GM18873 (cell line): ENCODE data around the gene GALK1.

Source experiments
- ATAC-seq: cut with Tn5 transposase; IDR thresholded peaks from one replicate; pipeline ENCODE4 v1.9.1; 2021; ENCODE audit warnings: mild to moderate bottlenecking, moderate library complexity, moderate number of reproducible peaks; ENCODE audit not compliant: unreplicated experiment, low FRiP score

Gene GALK1

DNA sequence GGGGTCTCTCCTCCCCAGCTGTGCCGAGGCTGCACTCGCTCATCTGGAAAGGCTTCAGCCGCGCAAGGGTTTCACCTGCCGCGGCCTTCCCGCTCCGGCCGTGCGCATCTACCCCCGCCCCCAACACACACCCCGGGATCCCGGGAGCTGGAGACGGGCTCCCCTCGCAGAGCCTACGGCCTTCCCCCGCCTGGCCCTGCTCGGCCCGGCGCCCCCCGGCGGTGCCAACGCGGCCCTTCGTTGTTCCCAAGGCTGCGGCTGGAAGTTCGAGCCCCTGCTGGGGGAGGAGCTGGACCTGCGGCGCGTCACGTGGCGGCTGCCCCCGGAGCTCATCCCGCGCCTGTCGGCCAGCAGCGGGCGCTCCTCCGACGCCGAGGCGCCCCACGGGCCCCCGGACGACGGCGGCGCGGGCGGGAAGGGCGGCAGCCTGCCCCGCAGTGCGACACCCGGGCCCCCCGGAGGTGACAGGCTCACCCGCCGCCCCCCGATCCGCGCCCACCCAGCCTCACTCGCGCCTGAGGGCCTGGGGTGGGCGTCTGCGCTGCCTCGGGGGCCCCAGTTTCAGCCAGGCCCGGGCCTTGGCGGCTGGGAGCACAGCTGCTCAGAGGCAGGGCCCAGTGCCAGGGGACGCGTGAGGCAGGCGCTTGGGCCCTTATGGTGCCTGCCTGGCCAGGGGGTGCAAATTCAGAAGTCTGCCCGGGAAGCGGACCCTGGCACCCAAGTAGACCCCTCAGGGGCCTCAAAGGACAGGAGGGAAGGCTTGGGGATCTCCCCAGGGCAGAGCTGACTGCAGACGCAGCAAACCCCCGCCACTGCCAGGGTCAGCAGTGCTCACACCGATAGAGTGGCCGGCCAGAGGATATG is 11.2 kb downstream of the GALK1 start:
- no peak for ATAC-seq

DNA sequence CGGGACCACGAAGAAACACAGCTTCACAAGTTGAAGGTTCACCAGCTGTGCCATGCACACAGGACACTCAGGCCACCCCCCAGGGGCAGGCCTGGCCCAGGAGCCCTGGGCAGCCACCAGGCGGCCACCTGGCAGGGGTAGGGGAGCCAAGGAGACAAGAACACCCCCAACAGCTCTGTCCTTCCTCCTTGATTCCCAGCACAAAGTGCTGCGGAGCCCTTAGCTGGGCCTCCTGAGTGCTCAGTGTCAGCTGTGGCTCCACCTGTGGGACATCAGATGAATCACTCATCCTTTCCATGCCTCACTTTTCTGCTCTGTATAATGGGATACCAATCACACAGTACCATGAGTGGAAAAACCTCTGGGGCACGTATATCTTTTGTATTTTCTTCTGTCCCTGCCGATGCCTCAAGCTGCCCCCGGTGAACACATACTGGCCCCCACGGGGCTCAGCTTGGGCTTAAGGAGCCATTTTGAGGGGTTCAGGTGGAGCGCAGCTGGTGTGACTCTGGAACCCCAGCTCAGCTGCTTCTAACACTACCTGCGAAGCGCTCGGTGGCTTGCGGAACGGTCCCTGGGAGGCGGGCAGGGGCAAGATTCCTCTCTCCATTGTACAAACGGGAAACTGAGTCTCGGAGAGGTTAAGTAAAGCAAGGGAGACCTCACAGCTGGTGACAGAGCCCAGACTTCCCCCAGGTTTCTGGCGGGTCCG is 12.0 kb downstream of the GALK1 start:
- ATAC-seq: no peak

DNA sequence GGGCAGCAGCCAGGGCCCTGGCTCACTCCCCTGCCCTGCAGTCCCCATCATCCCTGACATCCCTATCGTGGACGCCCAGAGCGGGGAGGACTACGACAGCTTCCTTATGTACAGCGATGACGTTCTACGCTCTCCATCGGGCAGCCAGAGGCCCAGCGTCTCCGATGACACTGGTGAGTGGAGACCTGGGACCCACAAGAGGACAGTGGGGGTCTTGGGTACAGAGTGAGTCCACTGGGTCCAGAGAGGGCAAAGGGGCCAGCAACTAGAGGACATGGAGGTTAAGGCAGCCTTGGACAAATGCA is 12.6 kb downstream of the GALK1 start:
- ATAC-seq: no peak

DNA sequence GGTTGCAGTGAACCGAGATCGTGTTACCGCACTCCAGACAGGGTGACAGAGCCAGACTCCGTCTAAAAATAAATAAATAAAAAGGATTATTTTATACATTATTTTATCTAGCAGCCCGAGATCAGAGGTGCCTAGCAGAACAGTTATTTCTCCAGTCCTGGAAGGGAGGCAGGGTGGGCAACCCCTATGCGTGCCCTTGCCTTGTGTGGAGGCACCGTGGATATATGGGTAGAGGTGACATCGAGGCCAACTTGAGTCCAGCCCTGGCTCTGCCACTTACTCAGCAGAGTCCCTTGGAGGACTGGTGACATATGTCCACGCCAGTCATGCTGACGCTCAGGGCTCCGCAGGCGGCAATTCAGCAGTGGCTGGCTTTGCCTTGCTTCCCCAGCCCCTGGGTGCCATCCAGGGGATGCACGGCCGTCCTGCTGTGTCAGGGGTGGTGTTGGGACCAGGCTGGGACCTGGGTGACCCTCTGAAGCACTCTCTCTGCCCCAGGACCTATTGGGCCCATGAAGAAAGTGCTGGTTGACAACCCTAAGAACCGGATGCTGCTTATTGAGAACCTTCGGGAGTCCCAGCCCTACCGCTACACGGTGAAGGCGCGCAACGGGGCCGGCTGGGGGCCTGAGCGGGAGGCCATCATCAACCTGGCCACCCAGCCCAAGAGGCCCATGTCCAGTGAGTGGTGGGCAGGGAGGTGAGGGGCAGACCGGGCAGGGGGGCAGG is 13.2 kb downstream of the GALK1 start:
- no peak for ATAC-seq

DNA sequence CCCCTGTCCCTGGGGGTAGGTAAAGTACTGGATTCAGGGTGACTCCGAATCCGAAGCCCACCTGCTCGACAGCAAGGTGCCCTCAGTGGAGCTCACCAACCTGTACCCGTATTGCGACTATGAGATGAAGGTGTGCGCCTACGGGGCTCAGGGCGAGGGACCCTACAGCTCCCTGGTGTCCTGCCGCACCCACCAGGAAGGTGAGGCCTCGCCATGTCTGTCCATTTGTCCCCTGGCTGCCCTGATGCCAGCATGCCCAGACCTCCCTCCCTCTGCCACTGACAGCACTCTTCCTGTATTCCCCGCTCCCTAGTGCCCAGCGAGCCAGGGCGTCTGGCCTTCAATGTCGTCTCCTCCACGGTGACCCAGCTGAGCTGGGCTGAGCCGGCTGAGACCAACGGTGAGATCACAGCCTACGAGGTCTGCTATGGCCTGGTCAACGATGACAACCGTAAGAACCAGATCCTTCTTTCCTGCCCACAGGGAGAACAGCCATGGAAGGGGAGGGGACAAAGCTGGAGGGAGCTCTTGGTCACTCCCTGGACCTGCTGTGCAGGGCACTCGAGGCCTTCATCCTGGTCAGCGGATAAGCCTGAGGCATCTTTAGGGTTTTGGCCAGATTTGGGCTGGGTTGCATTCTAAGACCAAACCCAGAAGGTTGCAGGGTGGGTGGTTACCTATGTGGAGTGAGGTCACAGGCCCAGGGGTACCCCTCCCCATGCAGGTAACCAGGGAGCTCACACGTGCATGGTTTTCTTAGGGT is 14.2 kb downstream of the GALK1 start:
- ATAC-seq: no peak

DNA sequence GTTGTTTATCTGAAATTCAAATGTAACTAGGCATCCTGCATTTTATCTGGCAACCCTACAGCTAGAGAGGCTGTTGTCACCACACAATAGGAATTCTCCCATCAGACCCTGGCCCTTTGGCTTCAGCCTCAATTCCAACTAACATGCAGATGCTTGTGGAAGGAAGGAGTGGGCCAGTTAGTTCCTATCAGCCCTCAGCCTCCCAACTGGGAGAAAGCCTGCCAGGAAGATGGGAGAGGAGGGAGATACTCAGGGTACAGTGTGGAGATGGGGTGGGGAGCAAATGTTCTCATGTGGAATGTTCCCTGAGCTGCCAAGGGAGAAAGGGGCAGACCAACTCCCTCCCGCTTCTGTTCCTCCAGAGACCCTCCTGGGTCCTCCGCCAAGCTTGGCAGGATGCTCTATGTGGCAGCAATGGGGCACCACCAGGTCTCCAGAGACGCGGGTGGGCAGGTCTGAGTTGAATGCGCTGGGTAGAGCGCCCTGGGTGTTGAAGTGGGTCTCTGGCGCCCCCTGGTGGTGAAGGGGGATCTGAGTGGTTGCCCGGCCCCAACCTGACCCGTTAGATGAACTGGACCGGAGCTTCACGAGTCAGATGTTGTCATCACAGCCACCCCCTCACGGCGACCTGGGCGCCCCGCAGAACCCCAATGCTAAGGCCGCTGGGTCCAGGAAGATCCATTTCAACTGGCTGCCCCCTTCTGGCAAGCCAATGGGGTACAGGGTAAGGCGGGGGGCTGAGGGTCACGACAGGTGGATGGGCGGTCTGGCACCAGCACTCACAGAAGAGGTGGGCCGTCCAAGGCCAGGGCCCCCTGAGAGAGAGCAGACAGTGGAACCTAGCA is 15.2 kb downstream of the GALK1 start:
- no peak for ATAC-seq

DNA sequence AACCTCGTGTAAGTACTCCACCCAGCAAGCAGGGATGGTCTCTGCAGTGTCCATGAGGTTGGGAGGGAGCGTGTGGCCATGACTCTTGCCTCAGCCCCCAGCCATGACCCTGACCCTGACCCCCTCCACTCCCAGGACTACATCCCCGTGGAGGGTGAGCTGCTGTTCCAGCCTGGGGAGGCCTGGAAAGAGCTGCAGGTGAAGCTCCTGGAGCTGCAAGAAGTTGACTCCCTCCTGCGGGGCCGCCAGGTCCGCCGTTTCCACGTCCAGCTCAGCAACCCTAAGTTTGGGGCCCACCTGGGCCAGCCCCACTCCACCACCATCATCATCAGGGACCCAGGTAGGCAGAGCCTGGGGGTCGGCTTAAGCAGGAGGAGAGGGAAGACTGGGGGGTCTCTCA is 16.3 kb downstream of the GALK1 start:
- no peak for ATAC-seq

DNA sequence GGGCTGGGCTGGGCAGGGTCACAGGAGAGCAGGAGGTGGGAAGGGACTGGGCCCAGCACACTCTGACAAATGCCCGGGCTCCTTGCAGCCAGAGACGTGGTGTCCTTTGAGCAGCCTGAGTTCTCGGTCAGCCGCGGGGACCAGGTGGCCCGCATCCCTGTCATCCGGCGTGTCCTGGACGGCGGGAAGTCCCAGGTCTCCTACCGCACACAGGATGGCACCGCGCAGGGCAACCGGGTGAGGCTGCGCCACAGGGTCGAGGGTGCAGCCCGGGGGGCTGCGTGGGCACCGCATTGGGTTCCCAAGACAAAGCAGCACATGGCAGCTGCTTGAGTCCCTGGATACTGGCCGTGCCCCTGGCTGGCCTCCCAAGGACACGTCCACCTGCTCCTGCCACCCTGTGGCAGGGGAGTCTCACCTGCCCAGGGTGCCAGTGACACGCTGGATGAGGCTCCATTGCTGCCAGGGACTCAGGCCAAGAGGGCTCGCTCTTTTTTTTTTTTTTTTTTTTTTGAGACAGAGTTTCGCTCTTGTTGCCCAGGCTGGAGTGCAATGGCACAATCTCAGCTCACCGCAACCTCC is 21.3 kb downstream of the GALK1 start:
- ATAC-seq: no peak

DNA sequence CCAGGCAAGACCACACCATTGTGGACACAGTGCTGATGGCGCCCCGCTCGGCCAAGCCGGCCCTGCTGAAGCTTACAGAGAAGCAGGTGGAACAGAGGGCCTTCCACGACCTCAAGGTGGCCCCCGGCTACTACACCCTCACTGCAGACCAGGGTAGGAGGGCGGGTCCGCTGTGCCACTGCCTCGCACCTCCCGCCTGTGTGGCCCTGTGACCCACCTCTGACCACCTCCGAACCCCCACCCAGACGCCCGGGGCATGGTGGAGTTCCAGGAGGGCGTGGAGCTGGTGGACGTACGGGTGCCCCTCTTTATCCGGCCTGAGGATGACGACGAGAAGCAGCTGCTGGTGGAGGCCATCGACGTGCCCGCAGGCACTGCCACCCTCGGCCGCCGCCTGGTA is 22.7 kb downstream of the GALK1 start:
- no peak for ATAC-seq

DNA sequence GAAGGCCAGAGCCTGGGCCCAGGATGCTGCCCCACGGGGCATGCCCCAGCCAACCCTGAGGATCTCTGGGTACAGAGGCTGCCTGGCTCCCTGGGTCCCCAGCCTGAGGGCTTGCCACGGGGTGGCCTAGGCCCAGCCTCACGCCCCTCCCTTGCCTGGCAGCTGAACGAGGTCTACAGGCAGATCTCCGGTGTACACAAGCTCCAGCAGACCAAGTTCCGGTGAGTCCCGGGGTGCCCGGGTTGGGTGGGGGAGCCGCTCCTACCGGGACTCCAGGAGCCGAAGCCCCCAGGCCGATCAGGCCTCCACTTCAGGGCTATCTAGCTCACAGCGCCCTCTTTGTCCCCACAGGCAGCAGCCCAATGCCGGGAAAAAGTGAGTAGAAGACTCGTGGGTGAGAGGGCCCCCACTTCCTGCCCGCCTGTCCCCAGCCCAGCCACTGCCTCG is 24.3 kb downstream of the GALK1 start:
- ATAC-seq: no peak

DNA sequence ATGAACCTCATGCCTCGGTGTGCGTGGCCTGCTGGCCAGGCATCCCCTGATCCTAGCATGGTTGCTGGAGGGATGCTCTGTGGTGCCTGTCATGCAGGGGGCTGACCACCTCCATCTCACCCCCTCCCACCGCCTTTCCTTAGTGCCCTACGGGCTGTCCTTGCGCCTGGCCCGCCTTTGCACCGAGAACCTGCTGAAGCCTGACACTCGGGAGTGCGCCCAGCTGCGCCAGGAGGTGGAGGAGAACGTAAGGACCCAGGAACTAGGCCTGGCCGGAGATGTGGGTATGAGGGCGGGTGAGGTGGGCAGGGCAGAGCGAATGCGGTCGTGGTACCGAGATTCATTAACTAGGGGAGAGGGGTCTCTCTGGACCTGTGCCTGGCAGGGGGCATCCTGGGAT is 24.8 kb downstream of the GALK1 start:
- no peak for ATAC-seq

DNA sequence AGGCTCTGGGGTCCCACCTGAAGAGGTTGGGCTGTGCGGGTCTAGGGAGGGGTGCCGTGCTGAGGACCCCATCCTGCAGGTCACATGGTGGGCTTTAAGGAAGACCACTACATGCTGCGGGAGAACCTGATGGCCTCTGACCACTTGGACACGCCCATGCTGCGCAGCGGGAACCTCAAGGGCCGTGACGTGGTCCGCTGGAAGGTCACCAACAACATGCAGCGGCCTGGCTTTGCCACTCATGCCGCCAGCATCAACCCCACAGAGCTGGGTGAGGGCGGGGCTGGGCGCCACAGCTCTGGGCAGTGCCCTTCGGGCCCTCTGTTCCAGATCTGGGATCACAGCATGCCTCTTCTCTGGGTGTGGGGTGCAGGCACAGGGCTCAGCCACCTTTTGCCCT is 25.2 kb downstream of the GALK1 start:
- no peak for ATAC-seq

DNA sequence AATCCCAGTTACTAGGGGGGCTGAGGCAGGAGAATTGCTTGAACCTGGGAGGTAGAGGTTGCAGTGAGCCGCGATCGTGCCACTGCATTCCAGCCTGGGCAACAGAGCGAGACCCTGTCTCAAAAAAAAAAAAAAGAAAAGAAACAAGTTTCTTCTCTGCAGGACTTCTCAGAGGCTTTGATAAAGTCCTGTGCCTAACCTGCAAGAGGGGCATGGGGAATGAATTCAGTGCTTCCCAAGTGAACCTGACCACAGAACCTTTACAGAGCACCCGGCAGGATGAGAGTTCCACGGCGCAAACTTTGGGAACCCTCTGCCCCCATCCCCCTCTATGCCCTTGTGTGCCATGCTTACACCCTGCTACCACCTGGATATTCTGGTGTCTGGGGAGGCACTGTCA is 25.8 kb downstream of the GALK1 start:
- ATAC-seq: no peak

DNA sequence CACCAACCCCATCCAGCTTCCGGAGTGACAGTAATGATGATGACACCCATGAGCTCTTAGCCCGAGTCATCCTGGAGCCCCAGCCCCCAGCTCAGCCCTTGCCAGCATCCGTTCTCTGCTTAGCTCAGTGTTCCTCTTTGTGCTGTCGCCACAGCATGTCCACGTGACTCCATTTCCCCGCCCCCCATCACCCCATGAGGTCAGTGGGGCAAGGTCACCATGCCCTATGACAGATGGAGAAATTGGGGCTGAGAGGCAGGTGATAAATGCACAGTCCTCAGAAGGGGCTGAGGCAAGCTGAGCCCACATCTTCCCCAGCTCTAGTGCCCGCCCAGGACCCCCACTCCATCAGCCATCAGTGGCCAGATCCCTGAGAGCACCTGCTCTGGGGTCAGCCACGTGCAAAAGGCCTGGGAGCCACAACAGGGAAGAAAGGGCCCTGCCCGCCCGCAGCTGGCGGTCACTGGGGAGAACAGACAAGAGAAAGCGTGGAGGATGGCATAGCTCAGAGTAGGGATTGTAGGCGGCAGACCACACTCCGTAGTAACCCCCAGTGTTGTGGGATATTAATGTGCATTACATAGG is 26.7 kb downstream of the GALK1 start:
- no peak for ATAC-seq

DNA sequence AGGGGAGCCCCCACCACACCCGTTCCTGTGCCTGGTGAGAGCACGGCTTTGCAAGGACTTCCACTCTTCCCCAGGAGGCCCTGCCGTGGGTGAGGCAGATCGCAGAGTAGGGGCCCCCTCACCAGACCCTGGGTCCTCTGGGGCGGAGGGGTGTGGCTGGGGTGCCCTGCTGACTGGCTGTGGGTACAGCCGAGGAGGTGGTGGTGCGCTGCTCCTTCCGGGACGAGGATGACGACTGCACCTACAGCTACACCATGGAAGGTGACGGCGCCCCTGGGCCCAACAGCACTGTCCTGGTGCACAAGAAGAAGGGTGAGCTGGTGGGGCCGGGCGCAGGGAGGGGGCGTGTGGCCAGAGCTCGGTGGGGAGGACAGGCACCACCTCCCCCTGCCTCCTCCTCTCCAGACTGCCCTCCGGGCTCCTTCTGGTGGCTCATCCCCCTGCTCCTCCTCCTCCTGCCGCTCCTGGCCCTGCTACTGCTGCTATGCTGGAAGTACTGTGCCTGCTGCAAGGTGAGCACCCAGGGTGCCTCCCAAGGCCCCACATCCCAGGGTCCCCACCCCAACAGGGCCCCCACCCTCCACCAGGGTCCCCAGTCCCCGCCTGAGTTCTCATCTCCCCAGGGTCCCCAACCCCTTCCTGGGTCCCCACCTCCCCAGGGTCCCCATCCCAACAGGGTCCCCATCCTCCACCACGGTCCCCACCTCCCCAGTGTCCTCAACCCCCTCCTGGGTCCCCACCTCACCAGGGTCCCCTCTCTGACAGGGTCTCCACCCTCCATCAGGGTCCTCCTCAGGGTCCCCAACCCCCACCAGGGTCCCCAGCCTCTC is 27.6 kb downstream of the GALK1 start:
- no peak for ATAC-seq

DNA sequence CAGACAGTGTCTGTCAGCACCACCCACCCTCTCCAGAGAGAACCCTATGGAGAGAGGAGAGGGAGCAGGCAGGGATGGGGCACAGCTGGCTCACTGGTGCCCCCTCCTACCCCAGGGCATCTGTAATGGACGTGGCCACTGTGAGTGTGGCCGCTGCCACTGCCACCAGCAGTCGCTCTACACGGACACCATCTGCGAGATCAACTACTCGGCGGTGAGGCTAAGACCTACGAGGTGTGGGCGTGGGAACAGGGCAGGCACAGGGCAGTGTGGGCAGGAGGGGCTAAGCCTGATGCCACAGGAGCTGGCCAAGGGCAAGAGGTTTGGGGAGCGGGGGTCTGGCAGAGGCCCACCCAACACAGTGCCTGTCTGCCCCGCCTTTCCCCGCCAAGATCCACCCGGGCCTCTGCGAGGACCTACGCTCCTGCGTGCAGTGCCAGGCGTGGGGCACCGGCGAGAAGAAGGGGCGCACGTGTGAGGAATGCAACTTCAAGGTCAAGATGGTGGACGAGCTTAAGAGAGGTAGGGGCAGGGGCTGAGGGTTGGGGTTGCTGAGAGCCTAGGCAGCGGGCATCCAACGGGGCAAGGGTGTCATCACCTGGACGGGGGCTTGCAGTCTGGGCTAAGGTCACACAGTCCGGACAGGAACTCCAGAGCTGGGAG is 28.7 kb downstream of the GALK1 start:
- ATAC-seq: no peak

DNA sequence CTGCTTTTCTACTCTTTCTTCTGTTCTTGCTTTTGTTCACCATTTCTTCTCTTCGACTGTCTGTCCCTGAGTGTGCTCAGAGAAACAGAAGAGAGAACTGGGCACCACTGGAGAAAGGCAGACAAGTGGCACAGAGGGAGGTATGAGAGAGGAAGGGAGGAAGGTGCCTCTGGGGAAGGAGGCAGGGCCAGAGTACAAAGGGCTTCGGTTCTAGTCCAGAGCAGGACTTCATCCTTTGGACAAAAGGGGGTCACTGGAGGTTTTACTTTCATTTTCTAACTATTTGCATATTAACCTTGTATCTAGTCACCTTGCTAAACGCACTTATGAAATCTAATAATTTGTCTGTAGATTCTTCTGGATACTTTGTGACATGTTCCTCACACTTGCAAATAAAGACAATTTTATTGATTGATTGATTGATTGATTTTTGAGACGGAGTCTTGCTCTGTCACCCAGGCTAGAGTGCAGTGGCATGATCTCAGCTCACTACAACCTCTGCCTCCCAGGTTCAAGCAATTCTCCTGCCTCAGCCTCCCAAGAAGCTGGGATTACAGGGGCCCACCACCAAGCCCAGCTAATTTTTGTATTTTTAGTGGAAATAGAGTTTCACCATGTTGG is 30.2 kb downstream of the GALK1 start:
- ATAC-seq: no peak
